Subcutaneous abdominal adipose tissue (tissue), 5 donors: ENCODE results near the gene ABCB8.
"Not testable (repeated sequence)": the region's sequence is repeated elsewhere in the genome, so short reads cannot be mapped to it uniquely, and the experiment has no call there.

Experiments
- H3K27ac ChIP-seq: one replicate; pipeline ENCODE4 v1.7.0; 2013; ENCODE audit warnings: low read depth, mild to moderate bottlenecking, inconsistent platforms, low read length, moderate library complexity
- H3K27me3 ChIP-seq, 5 donors: one replicate each; pipeline ENCODE4 v1.7.0; 2013; ENCODE audit warnings: low read length in 5 of 5, inconsistent platforms in 1 of 5; ENCODE audit not compliant: control insufficient read depth in 5 of 5, insufficient read depth in 4 of 5
- H3K36me3 ChIP-seq, 5 donors: one replicate each; pipeline ENCODE4 v1.7.0; 2013; ENCODE audit warnings: low read length in 5 of 5; ENCODE audit not compliant: control insufficient read depth in 5 of 5, insufficient read depth in 5 of 5
- H3K4me1 ChIP-seq, 5 donors: one replicate each; pipeline ENCODE4 v1.7.0; 2013; ENCODE audit warnings: low read length in 5 of 5, mild to moderate bottlenecking in 3 of 5, moderate library complexity in 1 of 5; ENCODE audit not compliant: control insufficient read depth in 5 of 5, insufficient read depth in 5 of 5
- H3K4me3 ChIP-seq, 5 donors: one replicate each; pipeline ENCODE4 v1.7.0; 2013; ENCODE audit warnings: low read length in 5 of 5, low read depth in 1 of 5
- H3K9ac ChIP-seq, 5 donors: one replicate each; pipeline ENCODE4 v1.7.0; 2013; ENCODE audit warnings: low read length in 5 of 5, mild to moderate bottlenecking in 4 of 5, moderate library complexity in 3 of 5
- H3K9me3 ChIP-seq, 5 donors: one replicate each; pipeline ENCODE4 v1.7.0; 2013; ENCODE audit warnings: low read length in 5 of 5; ENCODE audit not compliant: control insufficient read depth in 5 of 5
- donor health status: healthy.
- donor health status: healthy.
- donor health status: healthy.
- donor health status: healthy.
- donor health status: healthy.

The ABCB8 gene

GRCh38 chr7:151039850-151040548 lies 11.7 kb downstream of the ABCB8 start:
- Histone ChIP-seq H3K27me3 (no peaks in the 10 kb centered on the region), H3K4me3 (no peak overlapping the region), H3K27ac (no peak overlapping the region), H3K9me3 (no peaks in the 10 kb centered on the region), H3K9ac (peak overlapping the region in 1 of 5 donors; percentile 23), H3K4me1 (peaks cover 0 to 16% (median 11%) of the 10 kb centered on the region in 5 donors), H3K36me3 (peaks cover 0 to 61% (median 46%) of the 10 kb centered on the region in 5 donors)

DNA sequence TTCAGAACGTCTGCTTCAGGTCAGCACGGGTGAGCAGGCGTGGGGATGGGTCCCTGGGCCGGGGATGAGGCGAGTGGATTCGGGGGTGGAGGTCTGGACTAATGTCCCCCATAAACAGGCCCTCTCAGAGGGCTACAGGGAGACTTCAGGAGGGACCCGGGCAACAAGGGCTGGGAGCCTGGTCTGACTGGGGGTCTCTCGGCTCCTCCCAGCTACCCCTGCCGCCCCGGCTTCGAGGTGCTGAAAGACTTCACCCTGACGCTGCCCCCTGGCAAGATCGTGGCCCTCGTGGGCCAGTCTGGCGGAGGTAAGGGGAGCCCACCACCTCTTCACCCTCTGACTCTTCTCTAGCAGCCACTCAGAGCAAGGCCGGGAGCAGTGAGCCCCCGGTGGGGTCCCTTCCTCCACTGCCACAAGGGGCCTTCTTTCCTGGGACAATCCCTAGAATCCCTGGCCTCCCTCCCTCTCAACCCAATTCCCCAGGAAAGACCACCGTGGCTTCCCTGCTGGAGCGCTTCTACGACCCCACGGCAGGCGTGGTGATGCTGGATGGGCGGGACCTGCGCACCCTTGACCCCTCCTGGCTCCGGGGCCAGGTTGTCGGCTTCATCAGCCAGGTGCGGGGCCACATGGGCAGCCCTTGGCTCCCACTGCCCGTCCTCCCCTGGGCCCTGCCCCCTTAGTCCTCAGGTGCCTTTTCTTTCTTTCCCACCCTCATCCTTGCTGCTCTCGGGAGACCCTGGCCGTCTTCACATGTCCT lies 12.5 kb downstream of the ABCB8 start:
- Histone ChIP-seq H3K4me1 (peaks cover 0 to 16% (median 11%) of the 10 kb centered on the region in 5 donors), H3K9ac (no peak overlapping the region), H3K9me3 (no peaks in the 10 kb centered on the region), H3K27me3 (no peaks in the 10 kb centered on the region), H3K4me3 (no peak overlapping the region), H3K36me3 (peaks cover 0 to 61% (median 40%) of the 10 kb centered on the region in 5 donors), H3K27ac (no peak overlapping the region)

DNA sequence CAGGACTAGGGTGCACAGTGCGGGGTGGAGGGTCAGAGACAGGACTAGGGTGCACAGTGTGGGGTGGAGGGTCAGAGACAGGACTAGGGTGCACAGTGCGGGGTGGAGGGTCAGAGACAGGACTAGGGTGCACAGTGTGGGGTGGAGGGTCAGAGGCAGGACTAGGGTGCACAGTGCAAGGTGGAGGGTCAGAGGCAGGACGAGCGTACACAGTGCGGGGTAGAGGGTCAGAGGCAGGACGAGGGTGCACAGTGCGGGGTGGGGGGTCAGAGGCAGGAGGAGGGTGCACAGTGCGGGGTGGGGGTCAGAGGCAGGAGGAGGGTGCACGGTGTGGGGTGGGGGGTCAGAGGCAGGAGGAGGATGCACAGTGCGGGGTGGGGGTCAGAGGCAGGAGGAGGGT lies 15.2 kb downstream of the ABCB8 start:
- Histone ChIP-seq H3K4me1 (peaks cover 4 to 38% (median 24%) of the 10 kb centered on the region in 5 donors), H3K36me3 (peaks cover 0 to 46% (median 24%) of the 10 kb centered on the region in 5 donors)
- H3K9me3 ChIP-seq, H3K4me3 ChIP-seq, H3K9ac ChIP-seq, H3K27me3 ChIP-seq, H3K27ac ChIP-seq: not testable (repeated sequence)

- Histone ChIP-seq H3K4me1 (peaks cover 4 to 33% (median 19%) of the 10 kb centered on the region in 5 donors), H3K27ac (no peak overlapping the region), H3K36me3 (peaks cover 0 to 46% (median 24%) of the 10 kb centered on the region in 5 donors), H3K9ac (no peak overlapping the region), H3K27me3 (no peaks in the 10 kb centered on the region), H3K4me3 (no peak overlapping the region), H3K9me3 (no peaks in the 10 kb centered on the region)
Measured at GRCh38 chr7:151043959-151044358, 15.7 kb downstream of the ABCB8 start.

- no peak overlapping the region for H3K4me3 ChIP-seq
- H3K36me3 ChIP-seq: peaks cover 0 to 46% (median 24%) of the 10 kb centered on the region in 5 donors
- no peaks in the 10 kb centered on the region for H3K9me3 ChIP-seq
- H3K27me3 ChIP-seq: peaks cover 0 to 7% (median 4%) of the 10 kb centered on the region in 5 donors
- no peak overlapping the region for H3K27ac ChIP-seq
- no peak overlapping the region for H3K9ac ChIP-seq
- H3K4me1 ChIP-seq: peaks cover 4 to 28% (median 11%) of the 10 kb centered on the region in 5 donors
Measured at GRCh38 chr7:151045262-151045661, 17.0 kb downstream of the ABCB8 start.

- Histone ChIP-seq H3K4me3 (no peak overlapping the region), H3K9ac (no peak overlapping the region), H3K9me3 (no peaks in the 10 kb centered on the region), H3K27ac (no peak overlapping the region), H3K36me3 (peaks cover 0 to 46% (median 24%) of the 10 kb centered on the region in 5 donors), H3K4me1 (peaks cover 4 to 31% (median 14%) of the 10 kb centered on the region in 5 donors), H3K27me3 (peaks cover 0 to 9% (median 5%) of the 10 kb centered on the region in 5 donors)
Measured at GRCh38 chr7:151045967-151046366, 17.7 kb downstream of the ABCB8 start.

DNA sequence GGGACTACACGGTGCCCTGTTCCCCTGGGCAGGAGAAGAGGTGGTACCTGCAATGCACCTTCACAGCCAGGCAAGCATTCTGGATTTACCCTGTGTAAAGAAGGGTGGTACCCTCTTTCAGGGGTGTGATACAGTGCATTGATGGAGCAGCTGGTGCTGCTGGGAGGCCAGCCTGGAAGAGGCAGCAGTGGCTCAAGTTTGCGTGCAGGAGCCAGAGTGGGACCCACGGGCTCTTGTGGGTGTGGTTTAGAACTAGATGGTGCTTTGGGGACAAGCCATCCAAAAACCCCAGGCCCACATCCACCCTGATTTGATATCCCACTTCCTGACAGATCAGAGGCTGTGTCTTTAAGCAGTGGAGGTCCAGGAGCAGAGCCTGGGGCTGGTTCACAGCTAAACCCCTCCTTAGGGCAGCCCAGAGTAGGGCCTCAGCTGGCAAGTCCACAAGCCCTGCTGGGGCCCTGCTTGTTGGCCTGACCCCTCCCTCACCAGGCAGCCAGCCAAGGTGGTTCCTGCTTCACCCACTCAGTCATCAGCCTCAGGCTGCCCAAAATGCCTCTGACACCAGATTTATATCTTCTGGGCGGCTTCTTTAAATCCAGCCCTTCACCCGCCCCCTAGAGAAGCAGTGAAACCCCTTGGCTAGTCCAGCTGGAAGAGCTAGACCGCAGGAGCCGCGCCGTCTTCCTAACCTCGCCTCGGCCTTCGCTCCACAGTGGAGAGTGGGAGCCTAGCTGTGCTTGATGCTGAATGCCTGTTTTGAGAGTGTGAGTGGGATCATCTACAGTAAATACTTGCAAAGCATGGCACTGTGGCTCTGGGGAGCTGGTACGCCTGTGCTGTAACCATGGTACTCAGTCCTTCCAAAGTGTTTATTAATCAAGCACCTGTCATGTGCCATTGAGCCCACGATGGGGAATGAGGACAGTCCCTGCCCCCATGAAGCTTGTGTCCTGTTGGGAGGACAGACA lies 18.6 kb downstream of the ABCB8 start:
- H3K36me3 ChIP-seq: peaks cover 0 to 37% (median 24%) of the 10 kb centered on the region in 5 donors
- H3K4me3 ChIP-seq: no peak overlapping the region
- H3K27me3 ChIP-seq: peaks cover 0 to 9% (median 5%) of the 10 kb centered on the region in 5 donors
- H3K4me1 ChIP-seq: peaks cover 4 to 34% (median 17%) of the 10 kb centered on the region in 5 donors
- peak overlapping the region in 1 of 5 donors; percentile 17 for H3K9ac ChIP-seq
- no peak overlapping the region for H3K27ac ChIP-seq
- H3K9me3 ChIP-seq: no peaks in the 10 kb centered on the region

- Histone ChIP-seq H3K27me3 (peaks cover 0 to 9% (median 5%) of the 10 kb centered on the region in 5 donors), H3K27ac (no peak within 1 kb of the TSS), H3K4me1 (peaks cover 4 to 34% (median 17%) of the 10 kb centered on the region in 5 donors), H3K9me3 (no peaks in the 10 kb centered on the region), H3K4me3 (no peak within 1 kb of the TSS), H3K36me3 (peaks cover 0 to 24% (median 14%) of the 10 kb centered on the region in 5 donors), H3K9ac (no peak within 1 kb of the TSS)
Measured at GRCh38 chr7:151047976-151048815, 19.9 kb downstream of the ABCB8 start, which contains the start of gene ASIC3. Gene ASIC3 (plus strand): TSS chr7:151048531. CDS start chr7:151048886, 355 bp downstream.
